GM23248 (cell line): ENCODE results near the gene ATP6V1E1.
"Not testable (repeated sequence)": the region's sequence is repeated elsewhere in the genome, so short reads cannot be mapped to it uniquely, and the experiment has no call there.

Experiments used
- EZH2 ChIP-seq: fragments of 200-600 bp; sonication (generic); IDR thresholded peaks from 2 replicates; pipeline ENCODE4 v1.6.1; 2018; ENCODE audit warnings: antibody characterized with exemption, mild to moderate bottlenecking; ENCODE audit not compliant: insufficient read depth, poor library complexity, severe bottlenecking
- EZH2phosphoT487 ChIP-seq: fragments of 200-600 bp; sonication (generic); IDR thresholded peaks from 2 replicates; pipeline ENCODE4 v1.6.1; 2018; ENCODE audit warnings: antibody characterized with exemption, moderate library complexity, mild to moderate bottlenecking, low read depth; ENCODE audit not compliant: insufficient read depth

DNA sequence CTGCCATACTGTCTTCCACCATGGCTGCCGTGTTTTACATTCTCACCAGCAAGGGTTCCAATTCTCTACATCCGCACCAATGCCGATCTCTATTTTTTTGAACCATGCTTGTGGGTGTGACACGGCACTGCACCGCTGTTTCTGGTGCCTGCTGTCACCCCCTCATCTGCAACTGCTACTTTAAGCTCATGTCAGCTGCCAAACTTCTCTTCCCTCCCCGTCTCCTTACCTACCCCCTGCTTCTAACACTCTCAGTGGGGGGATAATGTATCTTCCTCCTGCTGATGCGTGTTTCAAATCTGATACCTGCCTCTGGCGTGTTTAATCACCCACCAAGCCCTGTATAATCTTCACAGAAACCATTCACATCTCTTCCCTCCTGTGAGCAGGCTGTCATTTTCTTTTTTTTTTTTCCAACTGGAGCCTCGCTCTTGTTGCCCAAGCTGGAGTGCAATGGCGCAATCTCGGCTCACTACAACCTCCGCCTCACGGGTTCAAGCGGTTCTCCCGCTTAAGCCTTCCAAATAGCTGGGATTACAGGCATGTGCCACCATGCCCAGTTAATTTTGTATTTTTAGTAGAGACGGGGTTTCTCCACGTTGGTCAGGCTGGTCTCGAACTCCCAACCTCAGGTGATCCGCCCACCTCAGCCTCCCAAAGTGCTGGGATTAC, 62.4 kb downstream of the ATP6V1E1 start:
- not testable (repeated sequence) for TF ChIP-seq EZH2, EZH2phosphoT487
